GM23338 (cell line): ENCODE data around the gene TMUB1. TPM values are rescaled to one million over a fixed set of nuclear protein-coding genes. Genes with fewer than 3 reads are reported as not detected.

ENCODE experiments used
- ATAC-seq: fragments of 200-7000 bp; cut with Tn5 transposase; 3 replicates; pipeline ENCODE4 v1.9.1; 2020
- DNase-seq: peaks from one replicate; pipeline ENCODE4 v3.0.0-alpha.2; 2015; ENCODE audit warnings: low spot score
- H2AFZ ChIP-seq: fragments of 200-600 bp; sonication (generic); 2 replicates; pipeline ENCODE4 v1.8.0; 2016; ENCODE audit warnings: antibody characterized with exemption, mild to moderate bottlenecking, moderate library complexity
- H3F3A ChIP-seq: fragments of 200-600 bp; sonication (generic); replicated peaks from 2 replicates; pipeline ENCODE4 v1.8.0; 2017; ENCODE audit warnings: antibody characterized with exemption, mixed run types, low read depth
- H3K27ac ChIP-seq: fragments of 200-600 bp; sonication (generic); 2 replicates; pipeline ENCODE4 v1.6.1; 2016; ENCODE audit warnings: low read depth
- H3K27me3 ChIP-seq: fragments of 200-600 bp; sonication (generic); 2 replicates; pipeline ENCODE4 v1.8.0; 2016; ENCODE audit warnings: mild to moderate bottlenecking, mixed run types, moderate library complexity; ENCODE audit not compliant: insufficient read depth
- H3K36me3 ChIP-seq: fragments of 200-600 bp; sonication (generic); 2 replicates; pipeline ENCODE4 v1.8.0; 2016; ENCODE audit warnings: mild to moderate bottlenecking; ENCODE audit not compliant: insufficient read depth
- H3K4me1 ChIP-seq: fragments of 200-600 bp; sonication (generic); 2 replicates; pipeline ENCODE4 v1.8.0; 2016; ENCODE audit warnings: mild to moderate bottlenecking, moderate library complexity; ENCODE audit not compliant: insufficient read depth
- H3K4me2 ChIP-seq: fragments of 200-600 bp; sonication (generic); 2 replicates; pipeline ENCODE4 v1.7.1; 2017; ENCODE audit warnings: mixed run types
- H3K4me3 ChIP-seq: fragments of 200-600 bp; sonication (generic); 2 replicates; pipeline ENCODE4 v1.6.1; 2016; ENCODE audit warnings: mixed run types
- H3K79me2 ChIP-seq: fragments of 200-600 bp; sonication (generic); replicated peaks from 2 replicates; pipeline ENCODE4 v1.8.0; 2017; ENCODE audit warnings: mild to moderate bottlenecking; ENCODE audit not compliant: insufficient read depth
- H3K9me2 ChIP-seq: fragments of 200-600 bp; sonication (generic); 2 replicates; pipeline ENCODE4 v1.8.0; 2017; ENCODE audit not compliant: insufficient read depth
- H4K20me1 ChIP-seq: fragments of 200-600 bp; sonication (generic); replicated peaks from 2 replicates; pipeline ENCODE4 v1.8.0; 2017; ENCODE audit warnings: mild to moderate bottlenecking; ENCODE audit not compliant: insufficient read depth
- H3K27ac Mint-ChIP-seq: 2 replicates; pipeline ENCODE4 v1.8.0; 2020; ENCODE audit warnings: inconsistent platforms, mild to moderate bottlenecking, moderate library complexity, mixed read lengths
- H3K27me3 Mint-ChIP-seq: 3 replicates; pipeline ENCODE4 v1.8.0; 2022; ENCODE audit warnings: low read depth, mild to moderate bottlenecking, moderate library complexity, mixed read lengths, inconsistent platforms; ENCODE audit not compliant: insufficient read depth, poor library complexity
- H3K36me3 Mint-ChIP-seq: 3 replicates; pipeline ENCODE4 v1.8.0; 2021; ENCODE audit warnings: low read depth, mild to moderate bottlenecking, inconsistent platforms, moderate library complexity, mixed read lengths
- H3K4me1 Mint-ChIP-seq: 3 replicates; pipeline ENCODE4 v1.8.0; 2020; ENCODE audit warnings: mild to moderate bottlenecking, inconsistent platforms, mixed read lengths
- H3K4me3 Mint-ChIP-seq: 3 replicates; pipeline ENCODE4 v1.8.0; 2021; ENCODE audit warnings: moderate library complexity, mild to moderate bottlenecking, inconsistent platforms, mixed read lengths
- H3K9me3 Mint-ChIP-seq: 3 replicates; pipeline ENCODE4 v1.8.0; 2020; ENCODE audit warnings: moderate library complexity, mild to moderate bottlenecking, inconsistent platforms, mixed read lengths
- CREB1 ChIP-seq: fragments of 250-450 bp; sonication (Bioruptor Pico); IDR thresholded peaks from 2 replicates; pipeline ENCODE4 v1.5.0; 2020; ENCODE audit warnings: low read depth, mild to moderate bottlenecking, moderate library complexity
- CTCF ChIP-seq, 2 experiments: fragments of 200-600 bp in 1 of 2; sonication (generic) in 1 of 2; conservative IDR thresholded peaks; 2 replicates each; pipeline versions ENCODE4 v1.5.1 to v1.6.1; 2016 to 2017; ENCODE audit warnings: antibody characterized with exemption in 2 of 2, low read depth in 2 of 2, mild to moderate bottlenecking in 2 of 2, moderate library complexity in 1 of 2
- EZH2 ChIP-seq: fragments of 200-600 bp; sonication (generic); IDR thresholded peaks from one replicate; pipeline ENCODE4 v1.8.0; 2017; ENCODE audit warnings: antibody characterized with exemption, mild to moderate bottlenecking, low read depth; ENCODE audit not compliant: unreplicated experiment
- EZH2phosphoT487 ChIP-seq: fragments of 200-600 bp; sonication (generic); IDR thresholded peaks from one replicate; pipeline ENCODE4 v1.8.1; 2018; ENCODE audit warnings: antibody characterized with exemption; ENCODE audit not compliant: unreplicated experiment
- REST ChIP-seq: IDR thresholded peaks from one replicate; pipeline ENCODE4 v1.6.1; 2018; ENCODE audit warnings: antibody characterized with exemption; ENCODE audit not compliant: unreplicated experiment
- ZNF114 ChIP-seq: fragments of 250-450 bp; sonication (Bioruptor Pico); IDR thresholded peaks from 2 replicates; pipeline ENCODE4 v1.5.0; 2020; ENCODE audit warnings: mild to moderate bottlenecking, moderate library complexity
- ZNF331 ChIP-seq: fragments of 250-450 bp; sonication (Bioruptor Pico); IDR thresholded peaks from 2 replicates; pipeline ENCODE4 v1.5.0; 2020; ENCODE audit warnings: low read depth, mild to moderate bottlenecking, moderate library complexity
- ZNF462 ChIP-seq: fragments of 250-450 bp; sonication (Bioruptor Pico); IDR thresholded peaks from 2 replicates; pipeline ENCODE4 v1.5.0; 2020; ENCODE audit warnings: mild to moderate bottlenecking, moderate library complexity
- polyA plus RNA-seq: library from polyadenylated mRNA; unstranded; fragments of >200 nt; fragmentation: Nextera tagmentation; extraction: Ambion mirVana; gene quantifications from 2 replicates; pipeline ENCODE4 v1.2.1, GENCODE V29; 2016
- total RNA-seq: library from RNA; depleted of rRNA; stranded (reverse); fragments of >200 nt; shearing (Covaris generic); gene quantifications from 2 replicates; pipeline ENCODE4 v1.2.3, GENCODE V29; 2014

The TMUB1 gene
- total and polyA plus RNA-seq, 2 experiments from 2014 or later: 47.6 to 61.1 TPM

- no peak for TF ChIP-seq REST
- TF ChIP-seq EZH2phosphoT487: no peak
- TF ChIP-seq CREB1 (CRISPR knock-in tag): no peak
- no peak for TF ChIP-seq EZH2
- TF ChIP-seq ZNF462: no peak
Observed at GRCh38 chr7:151091988-151092387, 8.7 kb upstream of the TMUB1 start (continued).

- no peak overlapping the region for H2AFZ ChIP-seq
- H3K9me2 ChIP-seq: no peaks in the 10 kb centered on the region
- H3K36me3 Mint-ChIP-seq: peaks cover 17% of the 10 kb centered on the region
- H3K4me3 ChIP-seq: no peak overlapping the region
- peaks cover 35% of the 10 kb centered on the region for H3K27me3 ChIP-seq
- peaks cover 80% of the 10 kb centered on the region for H4K20me1 ChIP-seq
- H3K27ac Mint-ChIP-seq: no peak overlapping the region
- TF ChIP-seq ZNF331 (CRISPR knock-in tag): no peak
- no peak for TF ChIP-seq CREB1 (CRISPR knock-in tag)
- TF ChIP-seq CTCF (conservative IDR thresholded peaks at IDR 0.05; ENCODE audit: low read depth in 2 of 2): peak; percentile 72 to 82
- TF ChIP-seq ZNF114 (CRISPR knock-in tag): no peak
- peaks cover 38% of the 10 kb centered on the region for H3K4me1 Mint-ChIP-seq
- H3K36me3 ChIP-seq: no peaks in the 10 kb centered on the region
- no peaks in the 10 kb centered on the region; the same call in 2 of the 3 replicates for H3K9me3 Mint-ChIP-seq
- H3K4me3 Mint-ChIP-seq: no peak overlapping the region; the same call in 2 of the 3 replicates
- H3K4me2 ChIP-seq: no peak overlapping the region
- peaks cover 17% of the 10 kb centered on the region; the same call in 1 of the 2 replicates for H3F3A ChIP-seq
- H3K79me2 ChIP-seq: peaks cover 92% of the 10 kb centered on the region
- peaks cover 20% of the 10 kb centered on the region for H3K4me1 ChIP-seq
- DNase-seq: peak; percentile 84
- no peak overlapping the region for H3K27ac ChIP-seq
- ATAC-seq: peak; percentile 34
- peaks cover 36% of the 10 kb centered on the region for H3K27me3 Mint-ChIP-seq
Observed at GRCh38 chr7:151091431-151091830, 8.1 kb upstream of the TMUB1 start.
